ENCODE measurements around the gene SMCO2.

SMCO2 gene

DNA sequence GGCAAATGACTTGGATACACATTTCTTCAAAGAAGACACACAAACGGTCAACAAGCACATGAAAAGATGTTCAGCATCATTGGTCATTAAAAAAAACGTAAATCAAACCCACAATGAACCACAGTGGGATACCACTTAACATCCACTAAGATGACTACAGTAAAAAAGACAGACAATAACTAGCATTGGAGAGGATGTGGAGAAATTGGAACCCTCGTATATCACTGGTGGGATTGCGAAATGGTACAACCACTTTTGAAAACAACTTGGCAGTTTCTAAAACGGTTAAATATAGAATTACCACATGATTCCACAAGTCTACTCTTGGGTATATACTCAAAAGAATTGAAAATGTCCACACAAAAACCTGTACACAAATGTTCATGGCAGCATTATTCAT is 52.2 kb downstream of the SMCO2 start:
- TF ChIP-seq POLR2A (IDR thresholded peaks at IDR 0.05; ENCODE audit: low read depth, low read length): no peak
- DNase-seq (ENCODE audit: insufficient read length, low spot score): no peak
- FAIRE-seq: peak; percentile 52

DNA sequence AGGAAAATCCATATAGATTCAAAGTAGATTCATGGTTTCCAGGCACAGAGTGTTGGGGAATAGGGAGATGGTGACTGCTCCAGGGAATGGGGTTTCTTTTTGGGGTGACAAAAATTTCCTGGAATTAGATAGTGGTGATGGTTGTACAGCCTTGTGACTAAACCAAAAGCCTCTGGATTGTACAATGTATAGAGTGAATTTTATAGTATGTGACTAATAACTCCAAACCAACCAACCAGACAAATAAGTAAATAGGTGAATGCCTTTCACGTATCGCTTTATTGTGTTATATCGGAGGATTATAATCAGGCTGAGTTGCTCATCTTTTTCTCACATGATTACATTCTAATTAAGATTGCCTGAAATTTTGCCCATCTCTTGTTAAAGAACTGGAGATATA is 52.8 kb downstream of the SMCO2 start:
- DNase-seq (ENCODE audit: insufficient read length, low spot score) (no peak), FAIRE-seq (peak; percentile 72)
- TF ChIP-seq POLR2A (IDR thresholded peaks at IDR 0.05; ENCODE audit: low read depth, low read length): no peak

DNA sequence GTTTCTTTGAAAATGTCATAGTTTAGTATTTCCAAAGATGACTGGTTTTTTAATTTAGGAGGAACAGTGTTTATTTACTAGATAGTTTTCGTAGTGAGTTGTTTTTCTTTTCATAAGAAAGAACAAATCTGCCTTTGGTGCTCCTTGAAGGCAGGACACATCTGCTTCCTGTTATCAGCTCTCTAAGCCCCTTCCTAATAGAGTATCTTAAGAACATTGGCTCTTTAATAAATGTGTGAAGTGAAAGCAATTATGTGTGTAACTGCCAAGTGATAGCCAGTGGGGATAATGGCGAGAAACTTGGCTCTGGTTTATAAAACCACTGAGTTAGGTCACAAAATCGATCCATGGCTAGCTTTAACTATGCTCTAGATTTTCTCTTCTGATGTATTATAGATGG is 54.0 kb downstream of the SMCO2 start:
- FAIRE-seq (no peak), DNase-seq (ENCODE audit: insufficient read length, low spot score) (no peak)

DNA sequence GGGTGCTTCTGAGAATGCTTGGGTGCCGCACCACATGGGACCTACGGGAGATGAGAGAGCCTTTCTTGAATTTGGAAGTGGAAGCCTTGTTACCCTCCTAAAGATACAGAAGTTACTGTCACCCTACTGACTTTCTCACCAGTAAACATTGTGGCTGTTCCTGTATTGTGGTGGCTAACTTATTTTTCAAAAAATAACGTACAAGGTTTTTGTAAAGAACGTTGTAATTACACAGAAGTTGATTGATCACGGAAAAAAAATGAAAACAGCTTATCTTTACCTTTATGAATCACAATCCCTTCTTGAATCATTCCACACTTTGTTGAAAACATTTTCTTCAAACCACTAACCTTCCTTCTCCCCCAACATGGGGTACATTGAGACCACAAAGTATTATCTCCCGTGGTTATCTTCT is 55.5 kb downstream of the SMCO2 start:
- no peak for TF ChIP-seq POLR2A (IDR thresholded peaks at IDR 0.05; ENCODE audit: low read depth, low read length)
- FAIRE-seq: no peak

More for the DNA sequence above, 54.0 kb downstream of the SMCO2 start:
- no peak for TF ChIP-seq POLR2A (IDR thresholded peaks at IDR 0.05; ENCODE audit: low read depth, low read length)

DNA sequence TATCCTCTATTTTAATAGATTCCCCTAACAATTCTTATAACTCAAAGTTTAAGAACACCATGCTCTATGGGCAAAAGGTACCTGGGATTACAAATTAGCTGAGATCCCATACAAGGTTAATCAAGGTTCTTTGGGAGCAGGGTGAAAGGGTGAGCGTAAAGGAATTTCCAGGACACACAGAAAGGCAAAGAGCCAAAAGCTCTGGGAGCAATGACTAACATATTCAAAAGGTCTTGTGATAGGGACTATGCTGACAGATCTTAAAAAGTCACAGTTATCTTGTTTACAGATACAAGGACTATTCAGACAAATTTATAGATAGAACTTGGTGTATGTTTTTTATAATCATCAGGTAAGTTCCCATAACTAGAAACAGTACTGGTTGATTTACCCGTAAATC is 58.0 kb downstream of the SMCO2 start:
- TF ChIP-seq POLR2A (IDR thresholded peaks at IDR 0.05; ENCODE audit: low read depth, low read length): no peak
- DNase-seq (ENCODE audit: insufficient read length, low spot score) (no peak), FAIRE-seq (peak; percentile 94)

More for the DNA sequence above, 55.5 kb downstream of the SMCO2 start:
- DNase-seq (ENCODE audit: insufficient read length, low spot score): no peak

DNA sequence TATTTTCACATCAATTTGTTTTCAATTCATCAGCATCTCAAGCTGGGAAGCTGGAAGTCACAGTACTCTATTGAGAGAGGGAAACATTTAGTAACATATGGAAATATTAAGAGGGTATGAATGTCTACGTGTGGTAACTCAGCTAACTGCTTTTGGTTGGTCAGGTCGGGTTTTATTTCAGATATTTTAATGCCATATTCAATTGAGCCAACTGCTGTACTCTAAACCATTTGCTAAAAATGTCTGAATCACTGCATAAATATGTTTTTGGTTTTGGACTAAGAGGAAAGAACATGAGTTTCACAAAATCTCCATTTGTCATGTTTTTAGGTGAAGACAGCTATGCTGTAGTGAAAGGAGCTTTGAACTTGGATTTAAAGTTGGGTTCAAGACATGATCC is 58.6 kb downstream of the SMCO2 start:
- TF ChIP-seq POLR2A (IDR thresholded peaks at IDR 0.05; ENCODE audit: low read depth, low read length): no peak
- DNase-seq (ENCODE audit: insufficient read length, low spot score) (no peak), FAIRE-seq (no peak)

DNA sequence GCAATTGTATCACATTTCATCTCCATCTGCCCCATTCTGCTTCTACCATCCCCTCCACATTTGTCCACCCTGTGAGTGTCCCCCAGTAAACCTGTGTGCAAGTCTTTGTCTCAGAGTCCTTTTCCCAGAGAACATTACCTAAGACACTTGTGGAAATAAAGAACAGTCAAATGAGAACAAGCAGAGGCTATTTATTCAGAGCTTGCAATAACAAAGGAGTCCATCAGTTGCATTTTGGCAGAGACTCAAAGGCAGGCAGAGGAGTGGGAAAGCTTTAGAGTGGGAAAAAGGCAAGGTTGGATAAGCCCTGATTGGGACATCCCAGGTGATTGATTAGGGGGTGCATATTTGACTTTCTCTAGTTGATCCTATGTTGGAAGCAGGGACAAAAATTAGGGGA is 59.2 kb downstream of the SMCO2 start:
- no peak for DNase-seq (ENCODE audit: insufficient read length, low spot score)
- no peak for FAIRE-seq
- no peak for TF ChIP-seq POLR2A (IDR thresholded peaks at IDR 0.05; ENCODE audit: low read depth, low read length)

DNA sequence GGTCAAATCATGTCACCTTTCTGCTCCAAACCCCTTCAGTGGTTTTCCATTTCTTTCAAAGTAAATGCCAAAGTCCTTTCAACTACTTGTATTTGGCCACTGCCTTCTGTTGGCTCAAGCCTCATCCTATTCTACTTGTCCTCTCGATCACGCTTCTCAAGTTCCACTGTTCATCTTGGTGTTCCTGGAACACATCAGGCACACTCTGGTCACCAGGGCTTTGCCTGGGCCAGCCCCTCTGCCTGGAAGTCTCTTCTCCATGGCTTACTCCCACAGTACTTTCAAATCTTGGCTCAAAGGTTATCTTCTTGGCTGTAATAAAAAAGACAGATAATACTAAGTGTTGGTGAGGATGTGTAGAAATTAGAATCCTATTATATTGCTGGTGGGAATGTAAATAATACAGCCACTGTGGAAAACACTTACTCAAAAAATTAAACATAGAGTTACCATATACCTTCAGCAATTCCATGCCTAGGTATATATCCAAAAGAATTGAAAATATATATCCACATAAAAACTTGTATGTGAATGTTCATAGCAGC is 60.2 kb downstream of the SMCO2 start:
- FAIRE-seq: no peak
- no peak for DNase-seq (ENCODE audit: insufficient read length, low spot score)
- TF ChIP-seq POLR2A (IDR thresholded peaks at IDR 0.05; ENCODE audit: low read depth, low read length): no peak

DNA sequence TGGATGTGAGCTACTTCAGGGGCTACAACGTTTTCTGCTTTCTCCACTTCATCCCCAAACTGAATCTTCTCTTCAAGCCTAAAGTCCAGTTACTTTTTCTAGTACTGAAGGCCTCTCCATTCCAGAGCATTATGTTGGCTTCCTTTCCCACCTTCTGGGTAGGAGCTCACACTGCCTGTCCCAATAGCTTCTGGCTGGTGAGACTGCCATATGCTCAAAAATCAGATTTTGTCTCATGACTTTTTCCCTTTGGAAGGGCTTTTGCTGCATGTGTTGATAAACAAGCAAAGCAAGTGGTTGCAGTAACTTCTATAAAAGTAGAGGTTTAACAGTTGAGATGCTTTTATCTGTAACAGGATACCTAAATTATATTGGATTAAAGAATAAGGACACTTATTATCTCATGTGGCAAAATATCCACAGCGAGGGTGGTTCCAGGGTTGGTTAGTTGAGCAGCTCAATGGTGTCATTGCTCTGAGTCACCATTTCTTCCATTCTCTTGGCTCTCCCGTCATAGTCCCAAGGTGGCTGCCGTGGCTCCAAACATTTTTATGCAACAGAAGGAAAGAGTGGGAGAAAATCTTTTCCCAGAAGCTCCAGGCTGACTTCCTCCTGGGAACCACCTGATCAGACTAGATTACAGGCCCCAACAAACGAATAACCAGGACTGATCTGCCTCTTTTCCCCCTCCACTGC is 62.3 kb downstream of the SMCO2 start:
- DNase-seq (ENCODE audit: insufficient read length, low spot score) (no peak), FAIRE-seq (no peak)
- no peak for TF ChIP-seq POLR2A (IDR thresholded peaks at IDR 0.05; ENCODE audit: low read depth, low read length)

DNA sequence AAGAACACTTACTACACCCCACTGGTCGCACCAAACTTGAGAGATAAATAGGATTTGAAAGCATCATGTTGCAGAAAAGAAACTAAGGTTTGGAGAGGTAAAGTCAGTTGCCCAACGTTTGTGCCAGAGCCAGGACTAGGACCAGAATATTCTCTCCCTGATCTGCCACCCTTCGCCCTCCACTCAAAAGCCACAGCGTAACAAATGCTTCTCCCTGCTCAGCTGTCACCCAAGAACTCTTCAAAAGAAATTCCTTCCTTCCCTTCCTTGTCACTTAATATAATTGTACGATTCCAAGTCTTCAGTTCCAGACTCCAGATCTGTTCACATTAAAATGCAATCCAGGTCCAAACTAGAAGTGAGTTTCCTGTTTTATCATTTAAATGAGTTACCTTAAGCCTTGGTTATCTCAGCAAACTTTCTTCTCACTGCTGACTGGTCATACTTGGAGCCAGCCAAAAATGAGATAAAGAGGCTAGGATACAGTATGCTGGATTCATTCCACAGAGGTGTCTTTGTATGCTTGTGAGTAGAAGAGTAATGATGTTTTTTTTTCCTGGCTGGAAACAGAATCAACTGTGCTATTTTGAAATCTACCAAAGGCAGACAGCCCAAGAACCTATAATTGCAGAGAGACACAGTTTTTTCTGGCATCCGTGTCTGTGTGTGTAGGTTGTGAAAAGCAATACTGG is 64.6 kb downstream of the SMCO2 start:
- DNase-seq (ENCODE audit: insufficient read length, low spot score): no peak
- FAIRE-seq: no peak
- TF ChIP-seq POLR2A (IDR thresholded peaks at IDR 0.05; ENCODE audit: low read depth, low read length): no peak

DNA sequence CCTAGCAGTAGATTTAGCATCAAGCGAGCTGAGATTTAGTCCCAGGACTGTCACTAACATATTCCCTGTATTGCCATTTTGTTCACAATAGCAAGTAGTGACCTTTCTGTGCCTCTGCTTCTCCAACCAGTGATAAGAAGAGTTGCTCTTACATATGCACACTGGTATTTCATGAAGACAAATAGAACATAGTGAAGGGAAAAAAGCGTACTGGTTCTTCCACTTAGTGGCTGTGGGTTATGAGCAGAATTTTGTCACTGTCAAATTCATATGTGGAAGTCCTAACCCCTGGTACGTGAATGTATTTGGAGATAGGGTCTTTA is 65.1 kb downstream of the SMCO2 start:
- no peak for FAIRE-seq
- TF ChIP-seq POLR2A (IDR thresholded peaks at IDR 0.05; ENCODE audit: low read depth, low read length): no peak
- DNase-seq (ENCODE audit: insufficient read length, low spot score): no peak

DNA sequence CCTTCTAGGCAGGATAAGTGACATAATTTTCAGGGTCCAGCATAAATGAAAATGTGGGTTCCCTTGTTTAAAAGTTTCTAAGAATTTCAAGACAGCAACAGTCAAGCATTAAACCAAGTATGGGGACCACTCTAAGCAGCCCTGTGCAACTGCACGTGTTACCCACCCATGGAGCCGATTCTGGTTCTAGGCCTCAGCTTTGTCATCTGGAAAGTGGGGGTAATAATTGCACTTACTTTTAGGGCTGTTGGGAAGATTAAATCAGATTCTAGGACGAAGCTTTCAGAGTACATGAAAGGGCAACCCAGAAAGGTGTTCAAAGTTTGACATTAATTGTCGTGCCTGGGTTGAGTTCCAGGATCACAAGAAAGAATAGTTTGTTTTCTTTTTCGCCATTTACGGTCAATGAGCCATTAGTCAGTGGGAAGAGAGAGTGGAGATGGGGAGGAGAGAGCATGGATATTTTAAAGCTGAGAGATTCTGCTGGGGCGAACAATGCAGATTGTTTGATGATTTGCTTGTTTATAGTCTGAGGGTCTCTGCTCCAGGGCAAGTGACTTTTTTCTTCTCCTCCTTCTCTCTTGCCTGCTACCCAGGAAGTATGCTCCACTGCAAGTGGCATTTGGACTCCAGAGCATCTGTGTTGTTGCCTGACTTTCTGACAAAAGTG is 66.8 kb downstream of the SMCO2 start:
- TF ChIP-seq POLR2A (IDR thresholded peaks at IDR 0.05; ENCODE audit: low read depth, low read length): no peak
- DNase-seq (ENCODE audit: insufficient read length, low spot score): no peak
- no peak for FAIRE-seq

DNA sequence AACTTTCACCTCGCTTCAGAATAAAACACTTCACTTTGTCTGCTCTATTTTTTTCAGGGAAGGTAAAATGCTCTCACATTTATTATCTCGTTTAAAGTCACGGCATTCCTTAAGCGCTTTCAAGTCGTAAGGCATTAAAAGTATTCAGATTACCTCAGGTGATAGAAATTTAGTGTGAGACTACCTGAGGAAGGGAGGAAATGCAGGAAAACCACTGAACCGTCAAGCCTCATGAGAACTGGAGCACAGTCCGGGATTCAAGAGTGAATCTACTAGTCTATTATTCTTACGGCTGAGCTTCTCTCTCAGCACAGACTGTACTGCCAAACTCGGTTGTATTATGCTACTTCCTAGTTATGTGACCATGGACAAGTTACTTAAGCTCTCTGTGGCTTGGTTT is 69.1 kb downstream of the SMCO2 start:
- no peak for FAIRE-seq
- no peak for TF ChIP-seq POLR2A (IDR thresholded peaks at IDR 0.05; ENCODE audit: low read depth, low read length)
- no peak for DNase-seq (ENCODE audit: insufficient read length, low spot score)

DNA sequence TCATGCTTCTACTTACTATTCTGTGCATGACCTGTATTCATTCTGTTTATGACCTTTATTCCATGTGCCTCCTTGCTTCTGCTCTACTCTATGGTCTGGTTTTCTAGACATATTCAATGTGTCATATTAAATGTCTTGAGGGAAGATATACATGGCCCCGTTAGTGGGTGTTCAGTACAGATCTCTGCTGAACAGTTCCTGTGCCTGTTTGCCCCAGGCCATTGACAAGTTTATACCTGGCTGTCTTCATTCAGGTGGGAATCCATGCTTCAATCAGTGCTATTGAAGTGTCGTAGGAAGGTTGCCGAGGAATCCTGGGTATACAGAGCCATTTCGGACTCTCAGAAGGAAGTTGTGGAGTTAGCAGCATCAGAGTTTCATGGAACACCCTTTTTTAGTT is 70.1 kb downstream of the SMCO2 start:
- no peak for FAIRE-seq
- no peak for TF ChIP-seq POLR2A (IDR thresholded peaks at IDR 0.05; ENCODE audit: low read depth, low read length)
- no peak for DNase-seq (ENCODE audit: insufficient read length, low spot score)

DNA sequence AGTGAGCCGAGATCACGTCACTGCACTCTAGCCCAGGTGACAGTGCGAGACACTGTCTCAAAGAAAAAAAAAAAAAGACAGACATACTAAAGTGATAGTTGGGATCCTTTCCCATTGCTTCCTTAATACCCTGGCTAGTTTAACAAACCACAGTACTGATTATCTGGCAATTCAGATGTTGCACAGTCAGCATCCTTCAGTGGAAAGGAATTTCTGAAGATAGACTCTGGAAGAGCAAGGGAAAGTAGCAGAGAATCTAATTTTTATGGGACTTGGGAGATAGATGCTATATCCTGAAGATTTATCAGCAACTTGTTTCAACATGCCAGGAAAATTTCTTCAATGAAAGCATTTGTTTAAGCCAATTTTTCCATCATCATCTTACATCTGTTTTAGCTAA is 71.0 kb downstream of the SMCO2 start:
- TF ChIP-seq POLR2A (IDR thresholded peaks at IDR 0.05; ENCODE audit: low read depth, low read length): no peak
- FAIRE-seq: no peak
- DNase-seq (ENCODE audit: insufficient read length, low spot score): no peak
